K562 (cell line): Measurements from ENCODE around the gene MVK.

Source experiments
- CEBPB ChIP-seq: fragments of 450-650 bp; IDR thresholded peaks from 2 replicates; pipeline ENCODE4 v1.6.1; 2016; ENCODE audit warnings: missing genetic modification characterization, missing compliant biosample characterization
- EP300 ChIP-seq: IDR thresholded peaks from 2 replicates; pipeline ENCODE4 v1.6.1; 2012; ENCODE audit warnings: low read length, improper control_type of control experiment
- FOSL1 ChIP-seq: fragments of 200-800 bp; sonication (Bioruptor generic); conservative IDR thresholded peaks from 2 replicates; pipeline ENCODE4 v1.6.1; 2016; ENCODE audit warnings: missing genetic modification characterization, missing compliant biosample characterization
- HMG20B ChIP-seq: fragments of 250-450 bp; sonication (Bioruptor Pico); IDR thresholded peaks from 2 replicates; pipeline ENCODE4 v1.5.0; 2021; ENCODE audit warnings: mild to moderate bottlenecking
- POLR2A ChIP-seq: fragments of 450-650 bp; conservative IDR thresholded peaks from 2 replicates; pipeline ENCODE4 v1.6.1; 2016
- RFX5 ChIP-seq: IDR thresholded peaks from 2 replicates; pipeline ENCODE4 v1.6.1; 2011; ENCODE audit warnings: low read depth, mild to moderate bottlenecking, improper control_type of control experiment, low read length
- SMARCC2 ChIP-seq: fragments of 450-650 bp; IDR thresholded peaks from 2 replicates; pipeline ENCODE4 v1.6.1; 2017; ENCODE audit warnings: antibody characterized with exemption, moderate library complexity, mild to moderate bottlenecking, low read depth
- SREBF2 ChIP-seq: sonication (generic); formaldehyde crosslinking; IDR thresholded peaks from 2 replicates; pipeline ENCODE4 v1.4.0; 2020; ENCODE audit warnings: mild to moderate bottlenecking, missing genetic modification reagents
- STAT6 ChIP-seq: sonication (generic); formaldehyde crosslinking; IDR thresholded peaks from 2 replicates; pipeline ENCODE4 v1.8.1; 2023; ENCODE audit warnings: mild to moderate bottlenecking, missing genetic modification reagents
- TF ChIP-seq, protein P1 (sequence below), 3 experiments: IDR thresholded peaks in 2 of 3; conservative IDR thresholded peaks in 1 of 3; 2 replicates each; pipeline ENCODE4 v1.5.1; 2011 to 2012; ENCODE audit warnings: low read length in 3 of 3, mild to moderate bottlenecking in 3 of 3, control low read depth in 2 of 3, improper control_type of control experiment in 1 of 3, inconsistent platforms in 1 of 3, low read depth in 1 of 3, mixed read lengths in 1 of 3, moderate library complexity in 1 of 3; ENCODE audit not compliant: insufficient read depth in 2 of 3
- TF ChIP-seq, protein P2 (sequence below), 2 experiments: IDR thresholded peaks; 2 replicates each; pipeline ENCODE4 v1.6.1; 2011; ENCODE audit warnings: borderline replicate concordance in 1 of 2, control low read depth in 1 of 2, low read depth in 1 of 2, low read length in 1 of 2, mild to moderate bottlenecking in 1 of 2, mixed read lengths in 1 of 2, moderate library complexity in 1 of 2; ENCODE audit not compliant: insufficient read depth in 1 of 2, insufficient read length in 1 of 2, poor library complexity in 1 of 2, severe bottlenecking in 1 of 2; ENCODE audit errors: extremely low read depth in 1 of 2
- TF ChIP-seq, protein P3 (sequence below): sonication (generic); formaldehyde crosslinking; IDR thresholded peaks from 2 replicates; pipeline ENCODE4 v1.9.0; 2022; ENCODE audit warnings: mild to moderate bottlenecking, missing genetic modification reagents

GRCh38 chr12:109568486-109568885 lies 5.1 kb upstream of the MVK start:
- TF ChIP-seq, protein P1, sequence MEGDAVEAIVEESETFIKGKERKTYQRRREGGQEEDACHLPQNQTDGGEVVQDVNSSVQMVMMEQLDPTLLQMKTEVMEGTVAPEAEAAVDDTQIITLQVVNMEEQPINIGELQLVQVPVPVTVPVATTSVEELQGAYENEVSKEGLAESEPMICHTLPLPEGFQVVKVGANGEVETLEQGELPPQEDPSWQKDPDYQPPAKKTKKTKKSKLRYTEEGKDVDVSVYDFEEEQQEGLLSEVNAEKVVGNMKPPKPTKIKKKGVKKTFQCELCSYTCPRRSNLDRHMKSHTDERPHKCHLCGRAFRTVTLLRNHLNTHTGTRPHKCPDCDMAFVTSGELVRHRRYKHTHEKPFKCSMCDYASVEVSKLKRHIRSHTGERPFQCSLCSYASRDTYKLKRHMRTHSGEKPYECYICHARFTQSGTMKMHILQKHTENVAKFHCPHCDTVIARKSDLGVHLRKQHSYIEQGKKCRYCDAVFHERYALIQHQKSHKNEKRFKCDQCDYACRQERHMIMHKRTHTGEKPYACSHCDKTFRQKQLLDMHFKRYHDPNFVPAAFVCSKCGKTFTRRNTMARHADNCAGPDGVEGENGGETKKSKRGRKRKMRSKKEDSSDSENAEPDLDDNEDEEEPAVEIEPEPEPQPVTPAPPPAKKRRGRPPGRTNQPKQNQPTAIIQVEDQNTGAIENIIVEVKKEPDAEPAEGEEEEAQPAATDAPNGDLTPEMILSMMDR (IDR thresholded peaks at IDR 0.05 in 2 of 3, conservative IDR thresholded peaks at IDR 0.05 in 1 of 3; ENCODE audit: insufficient read depth in 2 of 3, low read depth in 1 of 3, low read length in 3 of 3): no peak
- no peak for TF ChIP-seq CEBPB (tag)
- TF ChIP-seq, protein P2, sequence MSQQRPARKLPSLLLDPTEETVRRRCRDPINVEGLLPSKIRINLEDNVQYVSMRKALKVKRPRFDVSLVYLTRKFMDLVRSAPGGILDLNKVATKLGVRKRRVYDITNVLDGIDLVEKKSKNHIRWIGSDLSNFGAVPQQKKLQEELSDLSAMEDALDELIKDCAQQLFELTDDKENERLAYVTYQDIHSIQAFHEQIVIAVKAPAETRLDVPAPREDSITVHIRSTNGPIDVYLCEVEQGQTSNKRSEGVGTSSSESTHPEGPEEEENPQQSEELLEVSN (IDR thresholded peaks at IDR 0.05; ENCODE audit: borderline replicate concordance in 1 of 2, extremely low read depth in 1 of 2, insufficient read depth in 1 of 2, insufficient read length in 1 of 2, low read depth in 1 of 2, low read length in 1 of 2, poor library complexity in 1 of 2, severe bottlenecking in 1 of 2): no peak
- no peak for TF ChIP-seq STAT6 (CRISPR knock-in tag)
- TF ChIP-seq SMARCC2: no peak
- TF ChIP-seq RFX5: no peak
- no peak for TF ChIP-seq POLR2A
- TF ChIP-seq, protein P3, sequence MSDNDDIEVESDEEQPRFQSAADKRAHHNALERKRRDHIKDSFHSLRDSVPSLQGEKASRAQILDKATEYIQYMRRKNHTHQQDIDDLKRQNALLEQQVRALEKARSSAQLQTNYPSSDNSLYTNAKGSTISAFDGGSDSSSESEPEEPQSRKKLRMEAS (CRISPR knock-in tag): no peak
- TF ChIP-seq FOSL1 (tag): no peak
- no peak for TF ChIP-seq EP300
- TF ChIP-seq SREBF2 (CRISPR knock-in tag): no peak
- TF ChIP-seq HMG20B (CRISPR knock-in tag): no peak
